ENCODE measurements around the gene NCAPG2. TPM values are rescaled to one million over a fixed set of nuclear protein-coding genes. Genes with fewer than 3 reads are reported as not detected.

NCAPG2 gene
- total RNA-seq, 1 experiment from 2014 or later = 99.4 TPM

DNA sequence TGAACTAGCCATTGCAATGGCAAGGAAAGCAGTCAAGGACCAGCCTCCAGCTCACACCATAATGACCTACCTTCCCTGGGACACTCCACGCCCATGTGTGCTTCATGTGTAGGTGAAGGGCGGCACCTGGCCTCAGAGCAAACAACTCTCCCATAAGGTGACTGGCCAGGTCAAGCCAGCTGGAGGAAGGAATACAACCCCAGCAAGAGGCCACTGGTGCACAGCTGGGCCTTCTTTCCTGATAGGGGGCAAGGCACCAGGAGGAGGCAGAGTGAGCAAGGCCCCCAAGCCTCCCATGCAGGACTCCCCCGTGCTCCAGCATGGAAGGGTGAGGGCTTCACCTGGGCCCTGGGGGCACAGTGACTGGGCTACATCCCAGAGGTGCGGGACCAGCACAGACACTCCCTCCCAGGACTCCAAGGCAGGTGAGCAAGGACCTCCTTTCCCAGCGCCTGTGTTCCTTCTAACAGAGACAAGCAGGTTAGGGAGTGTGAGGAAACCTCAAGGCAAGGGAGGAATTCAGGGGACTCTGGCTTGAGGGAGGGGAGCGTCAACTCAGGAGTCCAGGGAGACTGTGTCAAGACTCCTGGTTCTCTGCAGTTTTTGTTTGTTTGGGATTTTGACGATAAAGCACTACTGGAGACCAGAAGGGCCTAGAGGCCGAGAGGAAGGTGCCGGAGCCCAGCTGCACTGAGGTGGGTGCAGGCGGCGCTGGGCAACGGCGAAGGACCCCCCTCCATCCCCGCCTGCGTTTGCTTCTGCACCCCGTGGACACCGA, 118.7 kb downstream of the NCAPG2 start:
- Histone ChIP-seq H3K27me3 (ENCODE audit: insufficient read depth, low read length) (peaks cover 33% of the 10 kb centered on the region; the same call in 1 of the 2 replicates), H3K23ac (ENCODE audit: insufficient read length, low read depth, low read length) (no peak overlapping the region), H2BK12ac (ENCODE audit: insufficient read length, low read depth, low read length) (no peak overlapping the region), H3K14ac (ENCODE audit: insufficient read depth, low read length) (no peak overlapping the region), H4K20me1 (ENCODE audit: control insufficient read depth, insufficient read depth, insufficient read length) (no peaks in the 10 kb centered on the region), H4K8ac (replicated peaks; ENCODE audit: insufficient read length, low read depth, low read length) (no peak overlapping the region), H2BK120ac (ENCODE audit: low read depth, low read length, poor library complexity, severe bottlenecking) (no peak overlapping the region), H3K18ac (ENCODE audit: insufficient read length, low read depth, low read length) (no peak overlapping the region), H3K79me2 (ENCODE audit: insufficient read depth, low read length) (no peaks in the 10 kb centered on the region), H2AFZ (ENCODE audit: low read length) (no peak overlapping the region), H3K79me1 (ENCODE audit: insufficient read depth, low read depth, low read length, poor library complexity, severe bottlenecking) (no peaks in the 10 kb centered on the region), H2AK5ac (ENCODE audit: insufficient read length, low read length) (no peak overlapping the region), H3K9ac (ENCODE audit: extremely low read depth, insufficient read length, low read length) (no peak overlapping the region), H3T11ph (ENCODE audit: low read length) (no peak overlapping the region), H2BK15ac (ENCODE audit: low read depth, low read length) (no peak overlapping the region), H3K27ac (ENCODE audit: insufficient read length, low read depth, low read length) (no peak overlapping the region), H4K91ac (ENCODE audit: insufficient read length, low read depth, low read length) (no peak overlapping the region), H3K4me1 (ENCODE audit: insufficient read depth, low read length) (no peaks in the 10 kb centered on the region), H2BK5ac (ENCODE audit: insufficient read length, low read length) (no peak overlapping the region), H3K4me2 (ENCODE audit: insufficient read depth, insufficient read length, low read length) (no peak overlapping the region), H4K5ac (ENCODE audit: insufficient read length, low read depth, low read length) (no peak overlapping the region), H2BK20ac (ENCODE audit: low read depth, low read length, poor library complexity, severe bottlenecking) (no peak overlapping the region), H3K4ac (ENCODE audit: low read depth, low read length) (no peak overlapping the region), H3K56ac (ENCODE audit: insufficient read length, low read depth, low read length) (no peak overlapping the region), H3K9me3 (ENCODE audit: control insufficient read depth, low read depth, low read length) (no peaks in the 10 kb centered on the region), H3K23me2 (ENCODE audit: insufficient read length, low read depth, low read length, poor library complexity, severe bottlenecking) (peaks cover 3% of the 10 kb centered on the region)
- peaks cover 3% of the 10 kb centered on the region in 2 experiments for H3K9me3 Mint-ChIP-seq
- peaks cover 16 to 35% of the 10 kb centered on the region in 2 experiments for H3K4me1 Mint-ChIP-seq
- H3K27ac Mint-ChIP-seq = peak overlapping the region in 1 of 3 experiments; percentile 63; a peak in 1 of 7 replicates
- H3K4me3 Mint-ChIP-seq = peak overlapping the region; percentile 47 to 82
- peaks cover 0 to 11% (median 0%) of the 10 kb centered on the region in 3 experiments; a peak in 5 of 7 replicates for H3K36me3 Mint-ChIP-seq (ENCODE audit: insufficient read depth in 1 of 3, low read depth in 3 of 3)
- WGBS (ENCODE audit: extremely low coverage, insufficient read length, low lambda C conversion rate) = no CpG with 5 or more reads among the region's 17 CpGs
- H3K27me3 Mint-ChIP-seq (ENCODE audit: low read depth) = peaks cover 52% of the 10 kb centered on the region
- no peak for DNase-seq
- no peak for TF ChIP-seq CTCF (conservative IDR thresholded peaks at IDR 0.05)
